ENCODE results near the gene ACTN3.
"Not testable (repeated sequence)": the region's sequence is repeated elsewhere in the genome, so short reads cannot be mapped to it uniquely, and the experiment has no call there.

Gene ACTN3

DNA sequence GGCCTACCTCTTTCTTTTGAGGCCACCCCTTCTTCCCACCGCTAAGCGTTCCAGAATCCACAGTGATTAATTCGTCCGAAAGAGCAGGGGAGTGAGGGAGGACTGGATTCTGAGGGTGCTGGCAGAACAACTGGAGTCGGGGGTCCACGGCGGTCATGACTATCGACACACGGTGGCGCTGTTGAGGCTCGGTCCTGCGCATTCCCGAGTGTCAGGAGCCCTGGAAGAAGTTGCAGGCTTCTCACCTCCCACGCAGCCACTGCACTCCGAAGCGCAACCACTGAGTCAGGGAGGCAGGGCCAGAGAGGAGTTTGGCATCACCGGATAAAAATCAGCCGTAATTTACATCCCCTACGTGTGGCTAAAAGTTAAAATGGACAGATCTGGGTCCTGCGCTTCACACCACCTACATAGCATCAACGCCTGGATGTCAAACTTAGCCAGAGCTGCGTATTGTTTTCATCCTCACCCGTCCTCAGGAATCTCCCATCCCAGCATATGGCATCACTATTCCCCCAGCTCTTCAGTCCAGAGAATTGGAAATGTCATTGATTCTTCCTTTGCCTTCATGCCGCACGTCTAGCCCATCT is 32.4 kb downstream of the ACTN3 start:
- Histone ChIP-seq H3K4me3 (ENCODE audit: low read depth, low read length) (no peak overlapping the region), H3K27me3 (ENCODE audit: insufficient read depth, low read depth, severe bottlenecking) (no peaks in the 10 kb centered on the region), H3K27ac (no peak overlapping the region; the same call in 1 of the 2 replicates), H3K9me3 (ENCODE audit: severe bottlenecking) (peaks cover 13% of the 10 kb centered on the region), H3K36me3 (no peaks in the 10 kb centered on the region)
- TF ChIP-seq, protein P1, sequence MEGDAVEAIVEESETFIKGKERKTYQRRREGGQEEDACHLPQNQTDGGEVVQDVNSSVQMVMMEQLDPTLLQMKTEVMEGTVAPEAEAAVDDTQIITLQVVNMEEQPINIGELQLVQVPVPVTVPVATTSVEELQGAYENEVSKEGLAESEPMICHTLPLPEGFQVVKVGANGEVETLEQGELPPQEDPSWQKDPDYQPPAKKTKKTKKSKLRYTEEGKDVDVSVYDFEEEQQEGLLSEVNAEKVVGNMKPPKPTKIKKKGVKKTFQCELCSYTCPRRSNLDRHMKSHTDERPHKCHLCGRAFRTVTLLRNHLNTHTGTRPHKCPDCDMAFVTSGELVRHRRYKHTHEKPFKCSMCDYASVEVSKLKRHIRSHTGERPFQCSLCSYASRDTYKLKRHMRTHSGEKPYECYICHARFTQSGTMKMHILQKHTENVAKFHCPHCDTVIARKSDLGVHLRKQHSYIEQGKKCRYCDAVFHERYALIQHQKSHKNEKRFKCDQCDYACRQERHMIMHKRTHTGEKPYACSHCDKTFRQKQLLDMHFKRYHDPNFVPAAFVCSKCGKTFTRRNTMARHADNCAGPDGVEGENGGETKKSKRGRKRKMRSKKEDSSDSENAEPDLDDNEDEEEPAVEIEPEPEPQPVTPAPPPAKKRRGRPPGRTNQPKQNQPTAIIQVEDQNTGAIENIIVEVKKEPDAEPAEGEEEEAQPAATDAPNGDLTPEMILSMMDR (IDR thresholded peaks at IDR 0.05; ENCODE audit: low read depth, low read length): peak; percentile 90
- DNase-seq: peak; percentile 80

DNA sequence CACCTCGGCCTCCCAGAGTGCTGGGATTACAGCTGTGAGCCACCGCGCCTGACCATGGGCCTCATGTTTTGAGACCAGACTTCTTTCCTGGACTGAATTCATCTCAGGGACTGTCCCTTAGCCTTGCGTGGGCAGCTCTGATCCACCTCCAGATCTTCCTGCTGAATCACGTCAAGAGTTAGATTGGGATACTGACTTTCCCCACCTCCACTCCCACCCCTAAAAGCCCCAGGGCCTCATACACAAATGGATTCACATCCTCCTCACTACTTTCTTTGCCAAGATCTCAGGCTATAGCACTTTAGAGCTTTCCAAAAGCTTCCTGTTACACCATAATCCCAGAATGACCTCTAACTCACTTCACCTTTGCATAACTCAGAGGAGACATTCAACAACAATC is 34.1 kb downstream of the ACTN3 start:
- Histone ChIP-seq H3K27ac (peak overlapping the region; percentile 66), H3K4me3 (ENCODE audit: low read depth, low read length) (no peak overlapping the region), H3K36me3 (no peaks in the 10 kb centered on the region), H3K9me3 (ENCODE audit: severe bottlenecking) (peaks cover 18% of the 10 kb centered on the region), H3K27me3 (ENCODE audit: insufficient read depth, low read depth, severe bottlenecking) (no peaks in the 10 kb centered on the region)
- peak; percentile 59 for DNase-seq
- TF ChIP-seq, protein P1 (IDR thresholded peaks at IDR 0.05; ENCODE audit: low read depth, low read length): no peak

DNA sequence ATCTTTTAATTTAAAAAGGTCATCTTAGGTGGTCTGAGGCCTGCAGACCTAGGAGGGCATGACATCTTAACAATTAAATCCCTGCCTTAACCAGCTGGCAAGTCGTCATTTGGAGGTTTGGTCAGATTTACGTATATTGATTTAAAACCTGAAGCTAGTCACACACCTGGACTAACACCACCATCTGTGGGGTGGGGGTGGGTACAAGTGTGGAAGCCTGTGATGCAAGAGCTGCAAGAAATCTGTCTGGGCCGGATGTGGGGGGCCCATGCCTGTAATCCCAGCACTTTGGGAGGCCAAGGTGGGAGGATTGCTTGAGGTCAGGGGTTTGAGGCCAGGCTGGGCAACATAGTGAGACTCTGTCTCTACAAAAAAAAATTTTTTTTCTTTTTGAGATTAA is 34.6 kb downstream of the ACTN3 start:
- Histone ChIP-seq H3K27ac (peak overlapping the region; percentile 50), H3K9me3 (ENCODE audit: severe bottlenecking) (peaks cover 18% of the 10 kb centered on the region), H3K27me3 (ENCODE audit: insufficient read depth, low read depth, severe bottlenecking) (no peaks in the 10 kb centered on the region), H3K4me3 (ENCODE audit: low read depth, low read length) (no peak overlapping the region), H3K36me3 (no peaks in the 10 kb centered on the region)
- DNase-seq: peak; percentile 94
- TF ChIP-seq, protein P1 (IDR thresholded peaks at IDR 0.05; ENCODE audit: low read depth, low read length): no peak

DNA sequence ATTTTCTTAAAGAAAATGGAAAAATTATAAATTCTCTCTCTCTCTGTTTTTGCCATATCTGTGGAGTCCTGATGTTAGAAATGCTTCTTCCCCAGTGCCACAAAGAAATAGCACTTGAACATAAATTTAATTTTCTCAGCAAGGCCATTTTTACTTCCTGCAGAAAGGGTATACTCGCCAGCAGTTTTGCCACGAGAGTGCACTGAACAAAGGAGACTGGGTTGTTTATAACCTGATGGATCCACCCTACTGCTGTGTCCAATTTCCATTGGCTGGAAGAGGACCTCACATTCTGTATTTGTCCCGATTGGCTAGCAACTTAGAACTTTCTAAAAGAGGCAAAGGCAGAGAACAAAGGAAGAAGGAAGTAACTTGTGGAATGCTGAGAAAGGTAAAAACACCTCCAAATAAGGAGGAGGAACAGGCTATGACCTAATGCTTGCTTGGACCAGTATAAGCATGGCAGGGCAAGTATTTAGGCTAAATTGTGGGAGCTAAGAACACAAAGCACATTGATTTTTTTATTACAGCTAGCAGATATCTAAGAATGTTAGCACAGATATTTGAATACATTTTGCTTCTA is 36.0 kb downstream of the ACTN3 start:
- not testable (repeated sequence) for H3K36me3 ChIP-seq; DNase-seq; H3K27ac ChIP-seq; H3K27me3 ChIP-seq (ENCODE audit: insufficient read depth, low read depth, severe bottlenecking); H3K4me3 ChIP-seq (ENCODE audit: low read depth, low read length)
- H3K9me3 ChIP-seq (ENCODE audit: severe bottlenecking): peaks cover 31% of the 10 kb centered on the region

DNA sequence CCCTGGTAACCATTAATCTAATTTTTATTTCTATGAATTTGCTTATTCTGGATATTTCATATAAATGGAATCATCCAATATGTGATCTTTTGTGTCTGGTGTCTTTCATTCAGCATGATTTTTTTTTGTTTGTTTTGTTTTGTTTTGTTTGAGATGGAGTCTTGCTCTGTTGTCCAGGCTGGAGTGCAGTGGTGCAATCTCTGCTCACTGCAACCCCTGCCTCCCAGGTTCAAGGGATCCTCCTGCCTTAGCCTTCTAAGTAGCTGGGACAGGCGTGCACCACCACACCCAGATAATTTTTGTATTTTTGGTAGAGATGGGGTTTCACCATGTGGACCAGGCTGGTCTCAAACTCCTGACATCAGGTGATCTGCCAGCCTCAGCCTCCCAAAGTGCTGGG is 38.7 kb downstream of the ACTN3 start:
- H3K9me3 ChIP-seq (ENCODE audit: severe bottlenecking): peaks cover 40% of the 10 kb centered on the region
- not testable (repeated sequence) for H3K27me3 ChIP-seq (ENCODE audit: insufficient read depth, low read depth, severe bottlenecking); H3K36me3 ChIP-seq; H3K4me3 ChIP-seq (ENCODE audit: low read depth, low read length); H3K27ac ChIP-seq; DNase-seq

DNA sequence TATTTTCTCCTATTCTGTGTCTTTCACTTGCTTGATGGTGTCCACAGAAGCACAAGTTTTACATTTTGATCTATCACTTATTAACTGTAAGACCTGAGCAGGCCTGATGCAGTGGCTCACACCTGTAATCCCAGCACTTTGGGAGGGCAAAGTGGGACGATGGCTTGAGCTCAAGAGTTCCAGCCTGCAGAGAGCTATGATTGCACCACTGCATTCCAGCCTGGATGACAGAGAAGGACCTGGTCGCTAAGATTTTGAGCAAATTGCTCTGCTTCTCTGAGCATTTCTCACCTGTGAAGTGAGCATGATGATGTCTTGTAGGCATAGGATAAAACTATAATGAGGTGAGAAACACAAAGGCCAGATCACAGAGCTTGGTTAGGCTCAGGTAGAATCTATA is 39.4 kb downstream of the ACTN3 start:
- Histone ChIP-seq H3K36me3 (no peaks in the 10 kb centered on the region), H3K9me3 (ENCODE audit: severe bottlenecking) (peaks cover 45% of the 10 kb centered on the region), H3K27me3 (ENCODE audit: insufficient read depth, low read depth, severe bottlenecking) (no peaks in the 10 kb centered on the region), H3K27ac (no peak overlapping the region), H3K4me3 (ENCODE audit: low read depth, low read length) (no peak overlapping the region)
- DNase-seq: no peak
- TF ChIP-seq, protein P1 (IDR thresholded peaks at IDR 0.05; ENCODE audit: low read depth, low read length): no peak

DNA sequence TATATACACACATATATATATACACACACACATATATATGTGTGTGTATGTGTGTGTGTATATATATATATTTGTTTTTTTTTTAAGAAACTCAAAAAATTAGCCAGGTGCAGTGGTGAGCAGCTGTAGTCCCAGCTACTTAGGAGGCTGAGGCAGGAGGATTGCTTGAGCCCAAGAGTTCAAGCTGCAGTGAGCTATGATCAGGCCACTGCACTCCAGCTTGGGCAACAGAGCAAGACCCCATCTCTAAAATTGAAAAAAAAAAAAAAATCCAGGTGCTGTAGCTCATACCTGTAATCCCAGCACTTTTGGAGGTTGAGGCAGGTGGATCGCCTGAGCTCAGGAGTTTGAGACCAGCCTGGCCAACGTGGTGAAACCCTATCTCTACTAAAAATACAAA is 42.6 kb downstream of the ACTN3 start:
- H3K27me3 ChIP-seq (ENCODE audit: insufficient read depth, low read depth, severe bottlenecking); H3K36me3 ChIP-seq; DNase-seq; H3K4me3 ChIP-seq (ENCODE audit: low read depth, low read length): not testable (repeated sequence)
- peaks cover 44% of the 10 kb centered on the region for H3K9me3 ChIP-seq (ENCODE audit: severe bottlenecking)
- H3K27ac ChIP-seq: peak overlapping the region; percentile 77

Data from WERI-Rb-1 (cell line).